Astrocyte of the cerebellum (primary cell): Measurements from ENCODE around the gene PDE4B.

Source experiments
- DNase-seq: peaks from one replicate; pipeline ENCODE4 v3.0.0-alpha.2; 2011; ENCODE audit warnings: low read depth
- H3K4me3 ChIP-seq: 2 replicates; pipeline ENCODE4 v1.5.1; 2011; ENCODE audit warnings: mild to moderate bottlenecking, low read depth, low read length, moderate library complexity
- CTCF ChIP-seq: IDR thresholded peaks from 2 replicates; pipeline ENCODE4 v1.5.1; 2012; ENCODE audit warnings: low read length, low read depth, moderate library complexity, mild to moderate bottlenecking; ENCODE audit errors: missing control alignments
- in situ Hi-C: cut with HindIII; loops from 2 replicates; pipeline ENCODE4 v1.10.0; 2017; ENCODE audit warnings: low sequenced_read_pairs

PDE4B gene

GRCh38 chr1:66231217-66231616 is 438.5 kb downstream of the PDE4B start:
- in situ Hi-C loops, result loop anchor here (25.0 kb wide), 1 partner anchor 269 kb away; no protein-coding TSS in a partner anchor
- H3K4me3 ChIP-seq, result no peak overlapping the region
- TF ChIP-seq CTCF, result no peak
- DNase-seq, result no peak

GRCh38 chr1:66231681-66232463 is 439.2 kb downstream of the PDE4B start:
- in situ Hi-C loops, result loop anchor here (25.0 kb wide), 1 partner anchor 270 kb away; no protein-coding TSS in a partner anchor
- no peak overlapping the region for H3K4me3 ChIP-seq
- no peak for DNase-seq
- no peak for TF ChIP-seq CTCF

GRCh38 chr1:66237042-66237441 is 444.3 kb downstream of the PDE4B start:
- no peak for DNase-seq
- no peak for TF ChIP-seq CTCF
- no peak overlapping the region for H3K4me3 ChIP-seq
- in situ Hi-C loops, result loop anchor here (25.0 kb wide), 1 partner anchor 275 kb away; no protein-coding TSS in a partner anchor

- no peak overlapping the region for H3K4me3 ChIP-seq
- no peak for TF ChIP-seq CTCF
- in situ Hi-C loops, result loop anchor here (25.0 kb wide), 1 partner anchor 276 kb away; no protein-coding TSS in a partner anchor
- no peak for DNase-seq
Observed at GRCh38 chr1:66237722-66238479, 445.2 kb downstream of the PDE4B start.

- in situ Hi-C loops, result loop anchor here (10.0 to 25.0 kb wide), 2 partner anchors 215 to 278 kb away; no protein-coding TSS in a partner anchor
- H3K4me3 ChIP-seq, result no peak overlapping the region
- DNase-seq, result no peak
- no peak for TF ChIP-seq CTCF
Observed at GRCh38 chr1:66239834-66240233, 447.1 kb downstream of the PDE4B start.
